H1 (cell line): ENCODE data around the gene TNIP1. TPM values are rescaled to one million over a fixed set of nuclear protein-coding genes. Genes with fewer than 3 reads are reported as not detected.

Source experiments
- EZH2 ChIP-seq: fragments of 200-600 bp; sonication (generic); IDR thresholded peaks from 2 replicates; pipeline ENCODE4 v1.7.1; 2012; ENCODE audit warnings: low read depth, mild to moderate bottlenecking, moderate library complexity, low read length, inconsistent platforms; ENCODE audit not compliant: severe bottlenecking
- SIX5 ChIP-seq: IDR thresholded peaks from 2 replicates; pipeline ENCODE4 v1.6.1; 2011; ENCODE audit warnings: mild to moderate bottlenecking, low read depth, low read length
- polyA plus RNA-seq, 7 experiments: library from polyadenylated mRNA; depleted of rRNA in 3 of 7; stranded (reverse) in 5 of 7; unstranded in 2 of 7; fragments of >200 nt in 5 of 7; fragments of 200-250 nt in 2 of 7; gene quantifications; 1 replicate in 5 of 7; 2 replicates in 1 of 7; 4 replicates in 1 of 7; pipeline versions ENCODE4 v1.2.1 to v1.2.3, GENCODE V29; 2011 to 2013; ENCODE audit warnings: missing spikeins in 2 of 7, mixed read lengths in 2 of 7
- total RNA-seq: library from RNA; stranded (reverse); fragmentation: NEBNext Ultra II Directional; extraction: Animal tissue kit (Norgen Biotek cat#: 25700); gene quantifications from 2 replicates; pipeline ENCODE4 v1.2.1, GENCODE V29; 2021

The TNIP1 gene
- total and polyA plus RNA-seq, 2 of the 8 experiments (the other 6 are each of a cell fraction or from before 2014, with no cell fraction given) = 14.2 to 31.9 TPM

DNA sequence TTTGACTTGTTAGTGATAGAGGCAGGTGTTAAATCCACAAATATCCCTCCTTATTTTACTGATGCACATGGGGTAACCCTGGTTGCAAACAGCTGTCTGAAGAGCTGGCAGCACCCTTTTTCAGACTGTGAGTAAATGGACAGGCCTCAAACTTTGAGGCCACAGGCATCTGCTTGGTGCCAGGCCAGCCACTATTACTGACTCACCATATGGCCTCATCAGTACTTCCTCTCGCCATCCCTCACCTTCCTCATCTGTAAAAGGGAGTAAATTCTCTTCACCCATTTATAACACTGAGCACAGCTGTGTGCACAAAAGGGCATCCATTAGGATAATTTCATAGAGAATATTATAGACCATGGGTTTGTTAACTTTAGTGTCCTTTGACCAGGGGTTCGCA, 11.9 kb upstream of the TNIP1 start (continued):
- TF ChIP-seq EZH2 (no peak), SIX5 (no peak)
- TF ChIP-seq, all 59 proteins: peak for 0
